PFSK-1 (cell line): ENCODE data around the gene CPA1.

Source experiments
- FOXP2 ChIP-seq: optimal IDR thresholded peaks from 2 replicates; pipeline ENCODE3; 2011; ENCODE audit warnings: borderline replicate concordance, control low read depth, inconsistent platforms; ENCODE audit not compliant: insufficient read depth; ENCODE audit errors: extremely low read length, extremely low read depth
- POLR2AphosphoS5 ChIP-seq: IDR thresholded peaks from 2 replicates; pipeline ENCODE4 v1.6.1; 2012; ENCODE audit warnings: low read depth, mild to moderate bottlenecking, control low read depth, low read length, moderate library complexity
- SIN3A ChIP-seq: IDR thresholded peaks from 2 replicates; pipeline ENCODE4 v1.6.1; 2012; ENCODE audit warnings: mild to moderate bottlenecking, low read length, moderate library complexity, borderline replicate concordance; ENCODE audit not compliant: insufficient read depth
- TAF1 ChIP-seq: IDR thresholded peaks from 2 replicates; pipeline ENCODE4 v1.6.1; 2012; ENCODE audit warnings: low read length, control low read depth, borderline replicate concordance; ENCODE audit not compliant: insufficient read depth
- TF ChIP-seq, protein P1 (sequence below), 2 experiments: IDR thresholded peaks; 2 replicates each; pipeline versions ENCODE4 v1.6.1 to v1.8.0; 2011 to 2012; ENCODE audit warnings: low read depth in 2 of 2, low read length in 2 of 2, control low read depth in 1 of 2, inconsistent platforms in 1 of 2, mild to moderate bottlenecking in 1 of 2, moderate library complexity in 1 of 2; ENCODE audit not compliant: insufficient read depth in 1 of 2

Gene CPA1

DNA sequence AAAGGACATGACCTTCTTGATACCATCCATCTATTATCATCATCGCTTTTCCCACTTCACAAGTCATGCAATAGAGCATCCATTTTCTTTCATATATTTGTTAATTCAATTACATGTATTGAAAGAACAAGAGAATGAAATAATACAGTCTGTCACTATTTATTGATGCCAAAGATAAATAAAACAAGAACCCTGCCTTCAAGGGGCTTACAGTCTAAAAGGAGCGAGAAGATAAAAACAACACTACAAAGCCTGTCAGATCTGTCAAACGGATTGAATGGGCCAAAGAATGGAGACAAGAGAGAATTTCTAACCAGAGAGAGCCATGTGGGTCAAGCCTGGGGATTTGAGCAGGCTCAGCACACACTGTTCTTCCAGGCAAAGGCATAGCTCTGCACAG, 19.8 kb upstream of the CPA1 start:
- TF ChIP-seq TAF1 = no peak
- TF ChIP-seq, protein P1, sequence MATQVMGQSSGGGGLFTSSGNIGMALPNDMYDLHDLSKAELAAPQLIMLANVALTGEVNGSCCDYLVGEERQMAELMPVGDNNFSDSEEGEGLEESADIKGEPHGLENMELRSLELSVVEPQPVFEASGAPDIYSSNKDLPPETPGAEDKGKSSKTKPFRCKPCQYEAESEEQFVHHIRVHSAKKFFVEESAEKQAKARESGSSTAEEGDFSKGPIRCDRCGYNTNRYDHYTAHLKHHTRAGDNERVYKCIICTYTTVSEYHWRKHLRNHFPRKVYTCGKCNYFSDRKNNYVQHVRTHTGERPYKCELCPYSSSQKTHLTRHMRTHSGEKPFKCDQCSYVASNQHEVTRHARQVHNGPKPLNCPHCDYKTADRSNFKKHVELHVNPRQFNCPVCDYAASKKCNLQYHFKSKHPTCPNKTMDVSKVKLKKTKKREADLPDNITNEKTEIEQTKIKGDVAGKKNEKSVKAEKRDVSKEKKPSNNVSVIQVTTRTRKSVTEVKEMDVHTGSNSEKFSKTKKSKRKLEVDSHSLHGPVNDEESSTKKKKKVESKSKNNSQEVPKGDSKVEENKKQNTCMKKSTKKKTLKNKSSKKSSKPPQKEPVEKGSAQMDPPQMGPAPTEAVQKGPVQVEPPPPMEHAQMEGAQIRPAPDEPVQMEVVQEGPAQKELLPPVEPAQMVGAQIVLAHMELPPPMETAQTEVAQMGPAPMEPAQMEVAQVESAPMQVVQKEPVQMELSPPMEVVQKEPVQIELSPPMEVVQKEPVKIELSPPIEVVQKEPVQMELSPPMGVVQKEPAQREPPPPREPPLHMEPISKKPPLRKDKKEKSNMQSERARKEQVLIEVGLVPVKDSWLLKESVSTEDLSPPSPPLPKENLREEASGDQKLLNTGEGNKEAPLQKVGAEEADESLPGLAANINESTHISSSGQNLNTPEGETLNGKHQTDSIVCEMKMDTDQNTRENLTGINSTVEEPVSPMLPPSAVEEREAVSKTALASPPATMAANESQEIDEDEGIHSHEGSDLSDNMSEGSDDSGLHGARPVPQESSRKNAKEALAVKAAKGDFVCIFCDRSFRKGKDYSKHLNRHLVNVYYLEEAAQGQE (IDR thresholded peaks at IDR 0.05; ENCODE audit: insufficient read depth in 1 of 2, low read depth in 2 of 2, low read length in 2 of 2) = no peak
- no peak for TF ChIP-seq SIN3A
- no peak for TF ChIP-seq POLR2AphosphoS5
- TF ChIP-seq FOXP2 = no peak

DNA sequence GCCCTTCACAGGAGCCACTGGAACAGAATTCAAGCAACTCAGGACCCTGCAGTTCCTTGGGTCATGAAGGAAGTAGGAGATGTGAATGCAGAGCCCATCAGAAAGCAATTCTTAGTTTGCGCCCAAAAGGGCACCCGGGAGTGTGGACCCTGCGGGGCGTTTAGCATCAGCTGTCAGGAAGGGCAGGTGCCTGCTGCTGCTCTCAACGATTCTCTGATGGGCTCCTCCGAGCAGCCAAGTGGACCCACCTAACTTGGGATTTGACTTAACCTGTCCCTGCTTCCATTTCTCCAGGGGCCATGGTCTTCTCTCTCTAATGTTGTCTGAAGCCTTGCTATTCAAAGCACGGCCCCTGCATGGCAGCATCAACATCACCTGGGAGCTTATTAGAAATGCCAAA, 18.6 kb upstream of the CPA1 start:
- TF ChIP-seq SIN3A (no peak), FOXP2 (no peak), POLR2AphosphoS5 (no peak), TAF1 (no peak)
- TF ChIP-seq, protein P1 (IDR thresholded peaks at IDR 0.05; ENCODE audit: insufficient read depth in 1 of 2, low read depth in 2 of 2, low read length in 2 of 2) = no peak

DNA sequence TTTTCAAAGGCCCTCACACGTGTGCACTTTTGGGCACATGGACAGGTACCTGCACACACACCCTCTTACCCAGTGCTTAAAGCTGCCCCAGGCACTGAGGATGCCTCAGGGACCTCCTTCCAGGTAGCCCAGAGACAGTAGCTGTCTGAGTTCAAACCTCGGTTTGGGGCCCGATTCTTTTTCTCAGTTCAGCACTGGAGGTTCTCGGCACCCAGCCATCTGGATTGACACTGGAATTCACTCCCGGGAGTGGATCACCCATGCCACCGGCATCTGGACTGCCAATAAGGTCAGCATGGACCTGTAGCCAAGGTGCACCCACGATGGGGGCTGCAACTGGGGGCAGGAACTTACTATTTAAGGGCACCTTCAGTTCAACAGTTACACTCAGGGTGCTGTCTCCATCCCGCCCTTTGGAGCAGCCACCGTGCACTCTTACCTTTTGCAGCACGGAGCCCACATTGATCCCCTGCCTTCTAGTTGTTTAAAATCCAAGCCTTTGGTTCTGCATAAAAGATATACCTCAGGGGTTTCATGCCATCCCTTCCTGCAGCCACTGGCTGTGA, 18.0 kb upstream of the CPA1 start:
- TF ChIP-seq, protein P1 (IDR thresholded peaks at IDR 0.05; ENCODE audit: insufficient read depth in 1 of 2, low read depth in 2 of 2, low read length in 2 of 2) = no peak
- no peak for TF ChIP-seq POLR2AphosphoS5
- no peak for TF ChIP-seq TAF1
- no peak for TF ChIP-seq SIN3A

DNA sequence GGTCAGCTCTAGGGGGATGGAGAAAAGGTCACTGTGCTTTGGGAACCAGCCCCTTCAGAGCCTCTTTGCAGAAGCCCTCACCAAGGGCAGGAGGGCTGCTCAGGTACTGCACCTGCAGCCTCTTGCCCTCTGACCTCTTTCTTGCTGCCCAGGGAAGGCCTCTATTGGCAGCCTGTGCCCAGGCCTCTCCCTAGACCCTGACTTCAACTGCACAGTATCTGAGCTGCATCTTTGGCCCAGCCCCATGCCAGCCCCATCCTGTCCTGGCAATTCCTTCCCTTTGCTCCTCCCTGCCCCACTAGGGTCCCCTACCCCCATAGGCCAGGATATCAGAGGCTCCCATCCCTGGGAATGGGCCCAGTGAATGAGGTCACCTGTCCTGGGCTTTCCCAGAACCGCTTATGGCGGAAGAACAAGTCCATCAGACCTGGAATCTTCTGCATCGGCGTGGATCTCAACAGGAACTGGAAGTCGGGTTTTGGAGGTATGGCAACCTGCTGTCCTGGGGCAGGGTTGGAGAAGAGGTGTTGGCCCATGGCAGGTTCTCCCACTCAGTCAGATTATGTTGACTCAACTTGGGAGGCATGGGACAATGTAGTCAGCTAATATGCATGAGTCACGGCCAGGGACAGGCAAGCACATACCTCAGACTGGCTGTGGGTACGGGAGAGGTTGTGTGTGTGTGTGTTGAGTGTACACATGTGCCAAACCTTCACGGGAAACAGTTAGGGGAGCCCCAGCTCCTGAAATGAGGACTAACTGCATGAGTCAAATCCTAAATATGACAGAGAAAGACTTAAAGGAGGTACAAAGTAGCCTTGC, 17.1 kb upstream of the CPA1 start:
- no peak for TF ChIP-seq FOXP2
- no peak for TF ChIP-seq POLR2AphosphoS5
- TF ChIP-seq SIN3A = no peak
- TF ChIP-seq, protein P1 (IDR thresholded peaks at IDR 0.05; ENCODE audit: insufficient read depth in 1 of 2, low read depth in 2 of 2, low read length in 2 of 2) = no peak
- TF ChIP-seq TAF1 = no peak
